Left hindlimb (tissue), 1 donor: ENCODE measurements around the gene DNTT.
A peak's percentile ranks its signal among the peaks of the same experiment; 100 is the strongest.
"Not testable (repeated sequence)": the region's sequence is repeated elsewhere in the genome, so short reads cannot be mapped to it uniquely, and the experiment has no call there.

ENCODE experiments used
- DNase-seq: peaks from one replicate; pipeline ENCODE4 v3.0.0-alpha.2; 2018

Gene DNTT

DNA sequence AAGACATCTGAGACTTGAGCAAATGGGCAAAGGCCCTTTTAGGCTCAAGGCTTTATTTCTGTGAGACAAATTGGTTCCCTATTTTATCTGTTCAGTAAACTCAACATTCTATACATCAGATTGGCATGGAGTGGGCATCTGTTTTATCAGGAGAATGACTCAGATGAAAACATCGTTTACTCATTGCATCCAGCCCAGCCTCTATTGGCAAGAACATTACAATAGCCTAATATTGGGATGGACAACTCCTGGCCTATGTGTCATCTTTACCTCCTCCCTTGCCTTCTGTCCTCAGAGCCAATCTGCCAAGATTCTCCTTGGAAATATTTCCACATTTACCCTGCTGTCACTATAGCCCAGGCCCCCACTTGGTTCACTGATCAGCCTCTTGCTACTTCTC, 27.4 kb upstream of the DNTT start:
- no peak for DNase-seq

DNA sequence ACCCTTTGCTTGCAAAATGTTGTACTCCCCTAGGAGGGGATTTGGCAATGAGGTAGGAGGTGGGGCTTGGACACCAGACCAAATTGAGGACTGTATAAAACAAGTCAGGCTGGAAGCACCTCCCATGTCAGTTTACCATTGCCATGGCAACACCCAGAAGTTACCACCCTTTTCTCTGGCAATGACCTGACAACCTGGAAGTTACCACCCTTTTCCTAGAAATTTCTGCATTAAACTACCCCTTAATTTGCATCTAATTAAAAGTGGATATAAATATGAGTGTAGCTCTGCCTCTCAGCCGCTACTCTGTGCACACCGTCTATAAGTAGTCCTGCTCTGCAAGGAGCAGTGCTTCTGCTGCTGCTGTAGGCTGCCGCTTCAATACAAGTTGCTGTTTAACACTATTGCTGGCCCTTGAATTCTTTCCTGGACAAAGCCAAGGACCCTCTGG, 25.0 kb upstream of the DNTT start:
- no peak for DNase-seq

- DNase-seq, result no peak
Observed at GRCh38 chr10:96280859-96281258, 23.4 kb upstream of the DNTT start.

GRCh38 chr10:96281444-96282029, 22.7 kb upstream of the DNTT start:
- DNase-seq, result no peak

DNA sequence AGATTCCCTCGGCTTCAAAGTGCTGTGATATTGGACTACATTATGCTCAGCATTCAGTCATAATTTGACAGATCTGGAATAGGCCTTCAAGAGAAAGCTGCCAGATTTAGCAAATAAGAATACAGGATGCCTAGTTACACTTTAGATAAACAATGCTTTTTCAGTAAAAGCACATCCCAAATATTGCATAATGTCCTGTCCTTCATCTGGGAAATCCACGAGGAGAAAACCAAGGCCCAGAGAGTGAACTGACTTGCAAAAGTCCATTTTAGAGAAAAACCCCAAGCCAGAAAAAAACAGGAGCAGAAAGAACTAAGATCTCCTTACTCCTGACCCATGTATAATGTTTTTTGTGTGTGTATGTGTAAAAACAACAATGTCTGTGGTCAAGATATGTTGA, 20.9 kb upstream of the DNTT start:
- no peak for DNase-seq

DNA sequence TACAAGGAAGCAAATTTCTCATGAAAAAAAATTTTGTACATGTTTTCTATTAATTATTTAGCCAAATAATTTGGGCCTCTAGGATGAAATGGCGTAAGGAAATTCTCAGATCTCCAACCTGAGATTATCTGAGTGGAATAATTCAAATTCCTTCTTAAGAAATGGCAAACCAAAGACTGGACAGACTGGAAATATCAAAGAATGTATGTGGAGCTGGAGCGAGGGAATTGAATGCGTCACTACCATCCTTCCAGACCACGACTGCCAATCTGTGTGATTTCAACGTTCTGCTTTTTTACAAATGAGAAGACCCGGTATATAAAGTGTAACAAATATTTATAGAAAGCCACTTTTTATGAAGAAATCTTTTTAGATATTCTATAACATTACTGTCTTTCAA, 20.5 kb upstream of the DNTT start:
- no peak for DNase-seq

GRCh38 chr10:96285331-96285752, 18.9 kb upstream of the DNTT start:
- no peak for DNase-seq

GRCh38 chr10:96287392-96288105, 16.7 kb upstream of the DNTT start:
- DNase-seq, result no peak

DNA sequence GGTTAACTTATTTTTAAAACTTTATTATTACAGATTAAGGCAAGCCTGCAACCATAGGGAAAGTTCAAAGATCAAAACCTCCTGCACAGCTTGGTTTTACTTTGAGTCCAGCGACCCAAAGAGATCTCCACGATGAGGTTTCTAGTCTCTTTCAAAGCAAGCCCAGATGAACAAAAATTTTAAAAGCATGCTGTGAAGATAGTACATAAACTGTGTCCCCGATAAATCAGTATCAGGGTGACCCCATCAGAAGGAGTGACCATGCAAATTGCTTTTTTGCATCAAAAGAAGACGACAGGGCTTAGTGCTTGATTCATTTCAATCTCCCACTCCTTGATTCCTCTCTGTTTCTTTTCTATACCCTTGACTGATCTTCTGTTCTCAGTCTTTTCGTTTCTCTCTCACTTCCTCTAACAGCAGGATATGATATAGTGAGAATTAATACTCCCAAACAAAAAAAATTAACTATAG, 16.0 kb upstream of the DNTT start:
- DNase-seq, result no peak

DNA sequence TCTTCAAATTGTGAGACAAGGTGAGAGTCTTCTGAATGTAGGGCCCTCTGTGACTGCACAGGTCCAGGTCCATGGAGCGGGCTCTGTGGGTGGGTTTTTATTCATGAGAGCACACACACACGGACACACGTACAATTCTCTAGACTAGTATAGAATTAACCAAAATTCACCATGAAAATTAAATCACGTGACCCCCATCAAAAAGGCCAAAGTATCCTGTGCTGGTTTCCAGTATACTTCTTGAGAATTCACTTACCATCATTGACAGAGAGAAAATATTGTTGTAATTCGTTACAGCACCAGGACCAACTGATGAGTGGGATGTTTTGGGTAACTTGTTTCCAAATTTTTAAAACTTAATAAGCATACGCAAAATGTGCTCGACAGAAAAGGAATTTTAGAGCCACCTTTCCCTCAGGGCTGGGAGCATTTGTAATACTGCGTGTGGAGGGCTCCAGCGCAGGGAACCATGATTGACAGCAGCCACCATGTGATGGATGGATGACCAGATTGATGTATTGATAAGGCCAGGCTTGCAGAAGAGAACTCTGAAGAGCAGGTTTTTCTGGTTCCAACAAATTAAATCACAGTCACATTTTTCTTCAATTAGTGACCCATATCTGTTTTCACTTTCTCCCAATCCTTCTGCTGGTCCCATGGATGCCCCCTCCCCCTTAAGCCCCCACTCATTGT, 14.9 kb upstream of the DNTT start:
- no peak for DNase-seq

- DNase-seq, result no peak
Observed at GRCh38 chr10:96290368-96291133, 13.7 kb upstream of the DNTT start.

DNA sequence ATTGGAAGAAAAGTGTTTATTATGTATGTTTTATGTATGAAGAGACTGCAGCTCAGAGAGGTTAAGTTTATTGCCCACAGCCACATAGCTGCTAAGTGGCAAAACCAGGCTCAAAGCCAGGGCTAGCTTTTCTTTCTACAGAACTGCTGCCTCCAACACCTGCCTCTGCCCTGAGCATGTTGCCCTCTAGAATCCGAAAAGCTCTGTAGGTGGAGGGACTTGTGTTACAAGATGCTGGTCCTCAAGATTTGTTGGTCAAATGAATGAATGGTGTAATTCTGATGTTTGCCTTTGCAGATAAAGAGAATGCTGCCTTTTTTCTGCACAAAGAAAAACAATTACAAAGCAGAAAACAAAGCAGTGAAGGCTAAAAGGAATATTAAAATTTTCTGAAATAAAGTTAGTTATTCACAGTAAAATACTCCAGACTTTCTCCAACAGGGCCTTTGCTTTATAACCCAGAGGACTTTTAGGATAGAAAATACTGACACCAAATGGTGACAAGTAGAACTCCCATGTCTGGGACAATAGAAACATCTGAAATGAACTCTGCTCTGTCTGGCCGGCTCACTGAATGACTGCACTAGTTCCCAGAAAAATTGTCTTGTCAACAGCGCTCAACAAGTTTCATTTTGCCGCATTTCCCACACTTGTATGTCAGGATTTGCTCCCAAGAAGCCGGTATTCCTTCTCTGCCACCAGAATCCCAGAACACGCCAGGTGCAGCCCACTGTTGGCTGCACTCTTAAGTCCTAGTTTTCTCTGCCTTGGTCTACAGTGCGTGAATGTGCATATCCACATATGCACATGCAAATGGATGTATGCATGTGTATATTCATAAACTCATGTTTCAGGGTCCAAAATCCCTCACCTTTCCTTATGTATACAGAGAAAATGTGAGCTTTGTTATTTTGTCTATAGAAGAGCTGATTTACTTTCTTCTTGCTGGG, 11.0 kb upstream of the DNTT start:
- peak; percentile 36 for DNase-seq

- DNase-seq, result no peak
Observed at GRCh38 chr10:96295475-96295874, 8.8 kb upstream of the DNTT start.

- no peak for DNase-seq
Observed at GRCh38 chr10:96297486-96297885, 6.7 kb upstream of the DNTT start.

- DNase-seq, result no peak
Observed at GRCh38 chr10:96298362-96298761, 5.9 kb upstream of the DNTT start.

DNA sequence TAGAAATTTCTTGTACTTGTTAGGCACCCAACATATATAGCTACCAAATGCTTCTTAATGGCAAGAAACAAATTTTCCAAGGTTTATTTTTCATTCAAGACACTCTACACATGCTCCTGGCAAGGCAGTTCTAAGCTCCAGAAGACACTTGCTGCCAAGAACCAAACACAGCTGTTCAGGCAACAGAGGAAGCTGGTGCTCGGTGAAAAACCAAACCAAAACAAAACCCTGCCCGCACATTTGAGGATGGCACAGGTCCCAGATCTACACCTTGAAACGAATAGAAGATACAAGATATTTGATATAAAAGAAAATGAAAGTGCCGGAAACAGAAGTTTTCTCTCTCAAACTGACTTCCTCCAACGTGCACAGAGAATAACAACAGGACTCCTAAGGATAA, 4.9 kb upstream of the DNTT start:
- no peak for DNase-seq

GRCh38 chr10:96301616-96302015, 2.6 kb upstream of the DNTT start:
- DNase-seq, result no peak

DNA sequence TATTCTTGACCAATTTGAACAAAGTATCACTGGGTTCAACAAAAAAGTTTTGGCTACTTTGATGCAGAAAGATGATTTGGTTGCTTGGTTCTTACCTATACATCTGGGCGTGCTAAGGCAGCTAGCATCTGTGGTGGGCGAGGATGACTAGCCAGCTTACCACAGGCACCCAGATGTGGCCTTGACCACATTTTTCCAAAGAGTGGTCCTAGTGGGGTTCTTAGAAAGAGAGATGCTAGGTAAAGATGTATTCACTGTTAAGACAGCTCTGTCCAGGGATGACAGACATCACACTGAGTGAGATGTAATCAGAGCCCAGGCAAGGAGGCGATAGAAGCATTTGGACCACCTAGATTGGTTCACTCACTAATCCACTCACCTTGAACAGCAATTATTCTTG, 785 bp downstream of the DNTT start:
- DNase-seq, result no peak

- DNase-seq, result no peak
Observed at GRCh38 chr10:96306516-96306915, 2.3 kb downstream of the DNTT start.

GRCh38 chr10:96308854-96309253, 4.6 kb downstream of the DNTT start:
- DNase-seq, result not testable (repeated sequence)

DNA sequence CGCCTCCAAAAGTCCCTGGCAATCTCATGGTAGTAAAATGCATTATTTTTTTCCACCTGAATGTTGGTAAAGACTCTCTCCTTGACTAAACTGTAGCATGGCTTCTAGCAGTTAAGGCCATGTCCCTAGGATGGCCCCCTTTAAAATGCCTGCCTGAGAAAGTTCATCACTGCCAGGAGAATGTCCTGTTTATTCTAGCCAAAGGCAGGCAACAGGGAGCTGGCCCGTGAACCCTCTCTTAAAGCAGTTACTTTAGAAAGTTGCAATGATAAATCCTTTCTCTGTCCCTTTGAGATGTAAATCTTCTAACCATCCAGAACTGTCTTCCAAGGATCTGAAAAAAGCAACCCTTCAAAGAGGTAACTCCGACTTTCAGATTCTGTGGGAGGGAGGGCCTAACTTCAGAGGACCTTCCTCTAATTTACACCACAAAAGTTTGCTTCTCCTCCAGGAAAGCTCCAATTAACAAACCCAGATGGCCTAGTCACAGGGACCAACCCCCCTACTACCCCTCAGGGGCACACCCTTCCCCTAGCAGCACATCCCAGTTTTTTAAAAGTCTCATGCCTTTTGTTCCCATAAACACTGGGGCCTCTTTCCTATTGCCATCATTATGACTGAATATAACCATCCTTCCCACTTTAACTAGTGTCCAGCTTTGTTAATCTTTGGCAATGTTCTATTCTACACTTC, 5.5 kb downstream of the DNTT start:
- no peak for DNase-seq

DNA sequence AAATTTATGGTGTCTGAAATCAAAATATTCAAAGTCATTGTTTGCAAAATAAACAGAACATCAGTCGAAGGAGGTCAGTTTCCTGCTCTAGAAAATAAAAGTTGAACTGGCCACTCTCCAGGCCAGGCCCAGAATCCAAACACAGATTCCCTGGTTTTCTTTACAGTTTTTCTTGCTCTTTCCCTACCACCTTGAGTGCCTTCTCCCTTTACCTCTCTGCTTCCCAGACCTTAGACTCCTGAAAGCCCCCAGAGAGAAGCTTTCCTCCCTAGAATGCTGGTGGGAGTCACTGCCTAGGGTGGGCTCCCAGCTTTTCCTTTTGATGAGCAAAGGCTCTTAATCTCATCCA, 6.1 kb downstream of the DNTT start:
- DNase-seq, result no peak
